Fibroblast of skin of right biceps (primary cell): Measurements from ENCODE around the gene SEPTIN11.

Experiments
- DNase-seq: peaks from one replicate; pipeline ENCODE4 v3.0.0-alpha.2; 2013

SEPTIN11 gene

GRCh38 chr4:76982638-76983584, 33.4 kb downstream of the SEPTIN11 start:
- DNase-seq, result no peak

GRCh38 chr4:76984127-76984526, 34.6 kb downstream of the SEPTIN11 start:
- DNase-seq, result peak; percentile 75

GRCh38 chr4:76984788-76985211, 35.2 kb downstream of the SEPTIN11 start:
- peak; percentile 100 for DNase-seq

- peak; percentile 100 for DNase-seq
These were observed 37.6 kb downstream of the SEPTIN11 start for GRCh38 chr4:76987153-76987591.

- no peak for DNase-seq
These were observed 38.1 kb downstream of the SEPTIN11 start for GRCh38 chr4:76987685-76988084.

- DNase-seq, result no peak
These were observed 40.0 kb downstream of the SEPTIN11 start for GRCh38 chr4:76989391-76990061.

- peak; percentile 96 for DNase-seq
These were observed 40.9 kb downstream of the SEPTIN11 start for GRCh38 chr4:76990288-76991080.

GRCh38 chr4:76991161-76991660, 41.7 kb downstream of the SEPTIN11 start:
- peak; percentile 43 for DNase-seq

GRCh38 chr4:76993787-76994641, 44.5 kb downstream of the SEPTIN11 start:
- no peak for DNase-seq

- no peak for DNase-seq
These were observed 46.2 kb downstream of the SEPTIN11 start for GRCh38 chr4:76995776-76996175.

- DNase-seq, result no peak
These were observed 46.9 kb downstream of the SEPTIN11 start for GRCh38 chr4:76996445-76996844.

GRCh38 chr4:76997077-76997476, 47.5 kb downstream of the SEPTIN11 start:
- DNase-seq, result no peak

- no peak for DNase-seq
These were observed 48.0 kb downstream of the SEPTIN11 start for GRCh38 chr4:76997532-76997931.

- DNase-seq, result peak; percentile 90
These were observed 48.8 kb downstream of the SEPTIN11 start for GRCh38 chr4:76998251-76998901.
